Calu3 (cell line): ENCODE results near the gene KIF26B. TPM values are rescaled to one million over a fixed set of nuclear protein-coding genes. Genes with fewer than 3 reads are reported as not detected.

Experiments
- BruUV-seq: library from RNA; stranded (reverse); fragments of 400-500 nt; replicated peaks from 2 replicates; lab custom pipeline; 2021; lab: Mats Ljungman, UMichigan
- CTCF ChIA-PET: fragments of 300-600 bp; sonication (Branson Sonifier 250); formaldehyde crosslinking; loops from one replicate; lab custom pipeline; 2022; ENCODE audit warnings: antibody characterized with exemption; lab: Charles Lee
- DNase-seq: peaks from one replicate; pipeline ENCODE4 v3.0.0; 2022
- H3K27ac Mint-ChIP-seq: one replicate; pipeline ENCODE4 v1.8.0; 2022; ENCODE audit warnings: mixed read lengths; ENCODE audit not compliant: unreplicated experiment
- H3K27me3 Mint-ChIP-seq: one replicate; pipeline ENCODE4 v1.8.0; 2022; ENCODE audit warnings: mixed read lengths; ENCODE audit not compliant: unreplicated experiment
- H3K36me3 Mint-ChIP-seq: one replicate; pipeline ENCODE4 v1.8.0; 2022; ENCODE audit warnings: mild to moderate bottlenecking, moderate library complexity, mixed read lengths; ENCODE audit not compliant: insufficient read depth, unreplicated experiment
- H3K4me1 Mint-ChIP-seq: one replicate; pipeline ENCODE4 v1.8.0; 2022; ENCODE audit warnings: mild to moderate bottlenecking, low read depth, mixed read lengths; ENCODE audit not compliant: unreplicated experiment
- H3K4me3 Mint-ChIP-seq: one replicate; pipeline ENCODE4 v1.8.0; 2022; ENCODE audit warnings: mild to moderate bottlenecking, low read depth, moderate library complexity, mixed read lengths; ENCODE audit not compliant: unreplicated experiment
- H3K9me3 Mint-ChIP-seq: one replicate; pipeline ENCODE4 v1.8.0; 2022; ENCODE audit warnings: low read depth, mixed read lengths; ENCODE audit not compliant: unreplicated experiment
- intact Hi-C: fragments of 100-400 bp; cut with micrococcal nuclease; formaldehyde crosslinking; loops from one replicate; pipeline ENCODE4 v1.10.0; 2022; ENCODE audit not compliant: unreplicated experiment
- total RNA-seq: library from RNA; stranded (reverse); gene quantifications from 2 replicates; pipeline ENCODE4 v1.2.3, GENCODE V29; 2022
- TF ChIP-seq, protein P1 (sequence below): fragments of 200-600 bp; IDR thresholded peaks from one replicate; pipeline ENCODE4 v1.8.0; 2022; ENCODE audit warnings: antibody characterized with exemption; ENCODE audit not compliant: unreplicated experiment

KIF26B gene
- total RNA-seq, 1 experiment from 2014 or later: 1.1 TPM

DNA sequence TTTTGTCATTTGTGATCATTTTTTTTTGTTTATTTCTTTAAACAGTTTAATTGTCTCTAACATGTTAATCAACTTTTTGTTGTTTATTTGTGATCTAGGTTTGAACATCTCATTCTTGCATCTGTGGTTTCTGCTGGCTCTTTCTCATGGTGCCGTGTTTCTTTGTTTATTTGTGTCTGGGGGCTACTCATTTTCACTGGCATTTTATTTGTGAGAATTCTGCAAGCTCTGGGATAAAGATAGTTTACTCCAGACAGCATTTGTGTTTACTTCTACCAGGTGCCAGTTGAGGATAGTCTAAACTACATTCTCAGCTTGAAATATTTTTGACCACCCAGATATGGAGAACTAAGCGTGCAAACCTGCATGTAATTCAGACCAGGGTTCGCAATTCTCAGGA, 508.6 kb downstream of the KIF26B start:
- Mint-ChIP-seq H3K4me3 (no peak overlapping the region), H3K4me1 (no peaks in the 10 kb centered on the region), H3K27ac (no peak overlapping the region), H3K27me3 (no peaks in the 10 kb centered on the region), H3K36me3 (no peaks in the 10 kb centered on the region), H3K9me3 (peaks cover 5% of the 10 kb centered on the region)
- no TSS peak for BruUV-seq
- intact Hi-C loops: no loop called here
- CTCF ChIA-PET: no interaction called here
- no peak for DNase-seq
- TF ChIP-seq, protein P1, sequence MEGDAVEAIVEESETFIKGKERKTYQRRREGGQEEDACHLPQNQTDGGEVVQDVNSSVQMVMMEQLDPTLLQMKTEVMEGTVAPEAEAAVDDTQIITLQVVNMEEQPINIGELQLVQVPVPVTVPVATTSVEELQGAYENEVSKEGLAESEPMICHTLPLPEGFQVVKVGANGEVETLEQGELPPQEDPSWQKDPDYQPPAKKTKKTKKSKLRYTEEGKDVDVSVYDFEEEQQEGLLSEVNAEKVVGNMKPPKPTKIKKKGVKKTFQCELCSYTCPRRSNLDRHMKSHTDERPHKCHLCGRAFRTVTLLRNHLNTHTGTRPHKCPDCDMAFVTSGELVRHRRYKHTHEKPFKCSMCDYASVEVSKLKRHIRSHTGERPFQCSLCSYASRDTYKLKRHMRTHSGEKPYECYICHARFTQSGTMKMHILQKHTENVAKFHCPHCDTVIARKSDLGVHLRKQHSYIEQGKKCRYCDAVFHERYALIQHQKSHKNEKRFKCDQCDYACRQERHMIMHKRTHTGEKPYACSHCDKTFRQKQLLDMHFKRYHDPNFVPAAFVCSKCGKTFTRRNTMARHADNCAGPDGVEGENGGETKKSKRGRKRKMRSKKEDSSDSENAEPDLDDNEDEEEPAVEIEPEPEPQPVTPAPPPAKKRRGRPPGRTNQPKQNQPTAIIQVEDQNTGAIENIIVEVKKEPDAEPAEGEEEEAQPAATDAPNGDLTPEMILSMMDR: no peak

DNA sequence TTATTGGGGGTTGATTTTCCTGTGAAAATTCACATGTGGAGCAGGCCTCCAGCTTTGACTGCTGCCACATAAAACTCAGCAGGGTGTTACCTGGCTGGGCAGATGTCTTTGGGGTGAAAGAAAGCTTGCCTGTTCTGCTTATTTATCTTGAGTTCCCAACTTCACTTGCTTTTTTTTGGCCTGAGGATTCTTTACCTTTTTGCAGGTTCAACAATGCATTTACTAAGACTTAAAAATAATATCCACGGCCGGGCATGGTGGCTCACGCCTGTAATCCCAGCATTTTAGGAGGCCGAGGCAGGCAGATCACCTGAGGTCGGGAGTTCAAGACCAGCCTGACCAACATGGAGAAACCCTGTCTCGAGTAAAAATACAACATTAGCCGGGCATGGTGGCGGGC, 509.1 kb downstream of the KIF26B start:
- Mint-ChIP-seq H3K4me1 (no peaks in the 10 kb centered on the region), H3K36me3 (no peaks in the 10 kb centered on the region), H3K9me3 (peaks cover 5% of the 10 kb centered on the region), H3K27me3 (no peaks in the 10 kb centered on the region), H3K27ac (no peak overlapping the region), H3K4me3 (no peak overlapping the region)
- intact Hi-C loops: no loop called here
- TF ChIP-seq, protein P1: no peak
- DNase-seq: no peak
- BruUV-seq: no TSS peak
- CTCF ChIA-PET: no interaction called here

DNA sequence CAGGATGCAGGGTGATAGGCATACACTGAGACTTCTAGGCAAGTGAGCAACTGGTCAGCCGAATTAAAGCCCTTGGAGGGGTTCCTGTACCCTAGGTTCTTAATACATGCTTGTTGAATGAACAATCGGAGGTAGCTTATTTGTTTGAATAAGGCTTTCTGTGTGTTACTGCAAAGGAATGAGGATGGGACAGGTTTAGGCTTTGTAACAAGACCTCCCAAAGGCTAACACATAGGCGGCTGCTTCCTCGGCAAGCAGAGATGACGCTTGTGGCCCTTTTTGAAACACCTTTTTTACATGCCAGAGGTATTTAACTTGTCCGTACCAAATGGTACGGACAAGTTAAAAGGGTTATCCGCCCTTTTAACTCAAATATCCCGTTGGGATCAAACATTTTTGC, 511.6 kb downstream of the KIF26B start:
- H3K36me3 Mint-ChIP-seq: no peaks in the 10 kb centered on the region
- BruUV-seq: no TSS peak
- DNase-seq: no peak
- peaks cover 5% of the 10 kb centered on the region for H3K9me3 Mint-ChIP-seq
- H3K4me3 Mint-ChIP-seq: no peak overlapping the region
- TF ChIP-seq, protein P1: no peak
- intact Hi-C loops: no loop called here
- H3K27ac Mint-ChIP-seq: no peak overlapping the region
- CTCF ChIA-PET: interaction anchor here (0.6 kb wide), 1 partner anchor 22 kb away, joined by 4 read pairs; no protein-coding TSS in a partner anchor
- H3K27me3 Mint-ChIP-seq: no peaks in the 10 kb centered on the region
- H3K4me1 Mint-ChIP-seq: no peaks in the 10 kb centered on the region

DNA sequence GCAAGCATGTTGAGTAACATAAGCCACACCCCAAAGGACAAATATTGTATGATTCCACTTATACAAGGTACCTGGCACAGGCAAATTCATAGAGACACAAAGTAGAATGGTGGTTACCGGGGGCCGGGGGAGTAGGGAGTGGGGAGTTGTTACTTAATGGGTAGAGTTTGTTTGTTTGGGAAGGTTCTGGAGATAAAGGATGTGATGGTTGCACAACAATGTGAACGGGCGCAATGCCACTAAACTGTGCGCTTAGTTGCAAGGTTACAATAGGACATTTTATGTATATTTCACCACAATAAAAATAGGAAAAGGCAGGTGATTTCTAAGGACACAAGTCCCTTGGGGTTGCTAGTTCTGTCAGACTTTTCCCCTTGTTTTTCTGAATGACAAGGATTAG, 516.6 kb downstream of the KIF26B start:
- intact Hi-C loops: no loop called here
- CTCF ChIA-PET: no interaction called here
- no peaks in the 10 kb centered on the region for H3K9me3 Mint-ChIP-seq
- no peak overlapping the region for H3K4me3 Mint-ChIP-seq
- TF ChIP-seq, protein P1: no peak
- H3K4me1 Mint-ChIP-seq: no peaks in the 10 kb centered on the region
- H3K36me3 Mint-ChIP-seq: no peaks in the 10 kb centered on the region
- no peak for DNase-seq
- no TSS peak for BruUV-seq
- H3K27ac Mint-ChIP-seq: no peak overlapping the region
- H3K27me3 Mint-ChIP-seq: no peaks in the 10 kb centered on the region
